ENCODE data around the gene TMEM255B. TPM values are rescaled to one million over a fixed set of nuclear protein-coding genes. Genes with fewer than 3 reads are reported as not detected.

The TMEM255B gene
- total RNA-seq, 1 experiment from 2014 or later = 2.8 TPM

DNA sequence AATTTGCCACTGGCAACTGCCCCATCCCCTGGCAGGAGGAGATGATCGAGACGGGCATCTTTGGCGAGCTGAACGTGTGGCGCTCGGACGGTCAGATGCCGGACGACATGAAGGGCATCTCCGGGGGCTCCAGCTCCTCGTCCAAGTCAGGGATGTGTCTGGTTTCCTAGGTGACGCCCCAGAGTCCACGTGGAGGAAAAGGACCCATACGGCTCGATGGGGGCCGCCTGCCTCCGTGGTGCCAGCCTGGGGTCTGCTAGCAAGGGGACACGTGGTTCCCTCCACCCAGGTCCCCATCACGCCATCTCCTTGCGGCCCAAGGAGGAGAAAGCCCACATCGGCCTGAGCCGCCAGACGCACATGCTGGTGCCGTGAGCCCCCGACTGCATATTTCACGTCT, 23.8 kb upstream of the TMEM255B start:
- WGBS (ENCODE audit: extremely low coverage, insufficient read length, low lambda C conversion rate) = no CpG with 5 or more reads among the region's 26 CpGs
- no peak for TF ChIP-seq CTCF (conservative IDR thresholded peaks at IDR 0.05)
- Histone ChIP-seq H2BK15ac (ENCODE audit: low read depth, low read length) (no peak overlapping the region), H2BK120ac (ENCODE audit: low read depth, low read length, poor library complexity, severe bottlenecking) (no peak overlapping the region), H3K27me3 (ENCODE audit: insufficient read depth, low read length) (no peaks in the 10 kb centered on the region), H3K4me1 (ENCODE audit: insufficient read depth, low read length) (no peaks in the 10 kb centered on the region), H3K23me2 (ENCODE audit: insufficient read length, low read depth, low read length, poor library complexity, severe bottlenecking) (no peaks in the 10 kb centered on the region), H2BK5ac (ENCODE audit: insufficient read length, low read length) (no peak overlapping the region), H3K79me2 (ENCODE audit: insufficient read depth, low read length) (no peaks in the 10 kb centered on the region), H4K8ac (replicated peaks; ENCODE audit: insufficient read length, low read depth, low read length) (no peak overlapping the region), H2AFZ (ENCODE audit: low read length) (no peak overlapping the region), H2AK5ac (ENCODE audit: insufficient read length, low read length) (no peak overlapping the region), H4K91ac (ENCODE audit: insufficient read length, low read depth, low read length) (no peak overlapping the region), H4K5ac (ENCODE audit: insufficient read length, low read depth, low read length) (no peak overlapping the region), H3T11ph (ENCODE audit: low read length) (no peak overlapping the region), H3K23ac (ENCODE audit: insufficient read length, low read depth, low read length) (no peak overlapping the region), H3K9me3 (ENCODE audit: control insufficient read depth, low read depth, low read length) (no peaks in the 10 kb centered on the region), H3K18ac (ENCODE audit: insufficient read length, low read depth, low read length) (no peak overlapping the region), H3K79me1 (ENCODE audit: insufficient read depth, low read depth, low read length, poor library complexity, severe bottlenecking) (no peaks in the 10 kb centered on the region), H3K4me2 (ENCODE audit: insufficient read depth, insufficient read length, low read length) (no peak overlapping the region), H4K20me1 (ENCODE audit: control insufficient read depth, insufficient read depth, insufficient read length) (no peaks in the 10 kb centered on the region), H2BK12ac (ENCODE audit: insufficient read length, low read depth, low read length) (no peak overlapping the region), H3K56ac (ENCODE audit: insufficient read length, low read depth, low read length) (no peak overlapping the region), H3K4ac (ENCODE audit: low read depth, low read length) (no peak overlapping the region), H3K27ac (ENCODE audit: insufficient read length, low read depth, low read length) (no peak overlapping the region), H3K14ac (ENCODE audit: insufficient read depth, low read length) (no peak overlapping the region; the same call in 1 of the 2 replicates), H2BK20ac (ENCODE audit: low read depth, low read length, poor library complexity, severe bottlenecking) (no peak overlapping the region), H3K9ac (ENCODE audit: extremely low read depth, insufficient read length, low read length) (no peak overlapping the region)
- Mint-ChIP-seq H3K9me3 (peaks cover 5 to 10% of the 10 kb centered on the region in 2 experiments; a peak in 3 of 5 replicates), H3K27ac (no peak overlapping the region), H3K4me1 (0 out of 4 replicates have a peak, but pooled peaks cover 0 to 3% of the 10 kb centered on the region in 2 experiments), H3K36me3 (ENCODE audit: insufficient read depth in 1 of 3, low read depth in 3 of 3) (peaks cover 0 to 3% (median 0%) of the 10 kb centered on the region in 3 experiments; a peak in 1 of 7 replicates), H3K4me3 (no peak overlapping the region), H3K27me3 (ENCODE audit: low read depth) (peaks cover 4% of the 10 kb centered on the region)
- DNase-seq = no peak

Data from H9 (cell line).